GM12872 (cell line): ENCODE results near the gene BTBD19.

ENCODE experiments used
- CTCF ChIP-seq: IDR thresholded peaks from 3 replicates; pipeline ENCODE4 v1.5.1; 2011; ENCODE audit warnings: low read depth, mild to moderate bottlenecking, low read length, moderate library complexity; ENCODE audit not compliant: insufficient read depth

The BTBD19 gene

DNA sequence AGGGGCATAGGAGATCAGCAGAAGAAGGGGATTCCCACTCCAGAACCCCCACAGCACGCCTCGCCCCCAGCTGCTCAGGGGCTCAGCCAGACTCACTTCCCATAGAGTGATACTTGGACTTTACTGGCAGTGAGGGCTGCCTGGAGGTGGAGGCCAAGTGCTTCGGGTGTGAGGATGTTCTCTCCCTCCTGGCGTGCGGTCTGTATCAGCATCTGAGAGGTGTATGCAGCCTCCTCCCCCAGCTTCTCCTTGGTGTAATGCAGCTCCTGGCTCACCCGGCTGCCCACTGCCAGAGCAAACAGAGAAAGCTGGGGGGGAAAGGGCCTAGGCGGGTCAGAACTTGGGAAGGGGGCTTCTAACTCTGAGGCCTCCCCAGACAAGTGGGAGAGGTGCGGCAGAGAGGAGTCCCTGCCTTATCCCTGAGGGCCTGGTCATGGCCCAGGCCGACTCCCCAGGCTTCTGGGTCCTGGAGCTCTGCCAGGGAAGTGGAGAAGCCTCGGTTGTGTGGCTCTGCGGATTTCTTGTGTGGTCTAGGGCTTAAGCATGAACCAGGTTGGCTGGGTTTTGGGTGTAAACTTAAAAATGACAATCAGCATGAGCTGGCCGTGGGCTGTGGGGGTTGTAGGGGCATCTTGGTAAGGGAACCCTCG lies 23.9 kb downstream of the BTBD19 start:
- no peak for TF ChIP-seq CTCF

DNA sequence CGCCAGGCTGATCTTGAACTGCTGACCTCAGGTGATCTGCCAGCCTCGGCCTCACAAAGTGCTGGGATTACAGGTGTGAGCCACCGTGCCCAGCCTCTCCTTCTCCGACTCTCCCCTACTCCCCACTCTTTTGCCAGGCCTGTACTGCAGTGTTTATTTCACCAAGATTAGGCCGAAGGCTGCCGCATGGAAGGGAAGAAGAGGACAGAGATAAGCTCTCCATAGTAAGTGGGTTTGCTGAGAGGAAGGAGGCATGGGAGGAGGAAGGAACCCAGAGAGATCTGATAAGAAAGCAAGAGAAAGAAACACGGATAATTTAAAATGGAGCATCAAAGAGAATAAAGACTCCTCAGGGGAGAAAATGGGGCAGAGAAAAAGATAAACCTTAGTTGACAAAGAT lies 26.0 kb downstream of the BTBD19 start:
- TF ChIP-seq CTCF: no peak

GRCh38 chr1:44835738-44836675 lies 27.7 kb downstream of the BTBD19 start:
- peak; percentile 89 for TF ChIP-seq CTCF

DNA sequence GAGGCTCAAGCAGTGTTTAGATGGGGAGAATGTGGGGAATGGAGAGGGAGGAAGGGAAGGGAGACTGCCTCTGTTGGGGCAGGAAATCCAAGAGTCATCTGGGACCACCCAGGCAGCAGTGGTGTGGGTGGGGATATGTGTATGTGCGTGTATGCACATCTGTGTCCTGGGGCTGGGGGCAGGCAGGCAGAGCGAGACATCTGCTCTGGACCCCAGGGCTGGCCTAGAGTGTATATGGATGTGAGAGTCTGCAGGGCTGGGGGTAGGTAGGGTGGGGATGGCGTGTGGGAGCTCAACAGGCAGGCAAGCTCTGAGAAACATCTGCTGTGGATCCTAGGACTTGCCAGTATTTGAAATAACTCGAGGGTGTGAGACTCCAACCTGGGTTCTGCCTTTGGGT lies 31.3 kb downstream of the BTBD19 start:
- TF ChIP-seq CTCF: no peak

DNA sequence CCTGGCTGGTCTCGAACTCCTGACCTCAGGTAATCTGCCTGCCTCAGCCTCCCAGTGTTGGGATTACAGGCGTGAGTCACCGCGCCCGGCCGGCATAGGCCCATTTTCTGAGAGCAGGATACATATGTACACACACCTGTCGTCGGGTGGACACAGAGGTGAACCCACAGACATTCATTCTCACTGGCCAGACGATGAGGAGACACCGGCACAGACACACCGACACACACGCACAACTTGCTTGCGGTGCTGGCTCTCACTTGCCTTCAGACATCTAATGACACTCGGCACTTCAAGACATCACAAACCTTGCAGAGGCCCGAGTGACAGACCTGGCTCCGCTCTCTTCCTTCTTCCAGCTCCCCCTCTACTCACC lies 34.2 kb downstream of the BTBD19 start:
- TF ChIP-seq CTCF: no peak

- no peak for TF ChIP-seq CTCF
Observed at GRCh38 chr1:44842862-44843655, 34.7 kb downstream of the BTBD19 start, which contains the start of gene PTCH2. TSS of gene PTCH2 (minus strand) at chr1:44843253. CDS start at chr1:44842932, 321 bp downstream.

GRCh38 chr1:44846985-44847384 lies 38.7 kb downstream of the BTBD19 start:
- no peak for TF ChIP-seq CTCF
